Measurements from ENCODE around the gene GFER.
"Not testable (repeated sequence)": the region's sequence is repeated elsewhere in the genome, so short reads cannot be mapped to it uniquely, and the experiment has no call there.

GFER gene

GRCh38 chr16:1958143-1958491 lies 25.9 kb upstream of the GFER start:
- not testable (repeated sequence) for DNase-seq

- DNase-seq = no peak
Measured at GRCh38 chr16:1958715-1959268, 25.2 kb upstream of the GFER start.

- peak; percentile 91 for DNase-seq
Measured at GRCh38 chr16:1959269-1960039, 24.5 kb upstream of the GFER start, which contains the start of gene NDUFB10. NDUFB10 (plus strand) TSS chr16:1959538; CDS start chr16:1959625, 87 bp downstream.

GRCh38 chr16:1960665-1961630 lies 23.0 kb upstream of the GFER start:
- DNase-seq = peak; percentile 48

GRCh38 chr16:1961651-1962067 lies 22.3 kb upstream of the GFER start:
- DNase-seq = no peak

DNA sequence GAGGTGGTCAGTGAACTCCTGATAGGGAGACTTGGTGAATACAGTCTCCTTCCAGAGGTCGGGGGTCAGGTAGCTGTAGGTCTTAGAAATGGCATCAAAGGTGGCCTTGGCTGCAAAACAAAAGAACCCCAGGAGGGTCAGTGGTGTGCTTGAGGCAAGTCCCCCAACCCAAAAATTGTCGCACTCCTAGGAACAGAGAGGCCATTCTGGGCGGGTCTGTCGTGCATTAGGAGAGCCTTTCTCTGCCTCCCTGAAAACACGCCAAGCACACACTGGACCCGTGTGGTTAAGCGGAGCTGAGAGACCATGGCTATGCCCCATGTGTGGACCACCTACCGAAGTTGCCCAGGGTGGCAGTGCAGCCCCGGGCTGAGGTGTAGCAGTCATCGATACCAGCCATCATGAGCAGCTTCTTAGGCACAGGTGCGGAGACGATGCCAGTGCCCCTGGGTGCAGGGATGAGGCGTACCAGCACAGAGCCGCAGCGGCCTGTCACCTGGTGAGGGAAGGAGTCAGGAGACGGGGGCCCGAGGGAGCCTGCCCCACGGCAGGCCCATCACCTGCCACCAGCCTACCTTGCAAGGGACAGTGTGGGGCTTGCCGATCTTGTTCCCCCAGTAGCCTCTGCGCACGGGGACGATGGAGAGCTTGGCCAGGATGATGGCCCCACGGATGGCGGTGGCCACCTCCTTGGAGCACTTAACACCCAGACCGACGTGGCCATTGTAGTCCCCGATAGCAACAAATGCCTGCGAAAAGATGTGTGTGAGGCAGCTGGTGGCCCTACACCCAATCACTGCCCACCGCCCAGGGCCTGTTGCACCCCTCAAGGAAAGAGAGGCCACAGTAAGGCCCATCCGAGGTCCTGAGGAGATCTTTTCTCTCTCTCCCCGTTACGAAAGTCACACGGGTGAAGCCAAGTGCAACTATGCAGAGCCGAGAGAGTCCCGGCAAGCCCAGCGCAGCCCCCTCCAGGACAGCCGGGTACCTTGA lies 21.5 kb upstream of the GFER start:
- DNase-seq = not testable (repeated sequence)

- DNase-seq = peak; percentile 55
Measured at GRCh38 chr16:1963806-1964505, 20.0 kb upstream of the GFER start.

GRCh38 chr16:1964506-1965395 lies 19.2 kb upstream of the GFER start, which contains the start of gene RPS2:
RPS2 (minus strand) TSS chr16:1964826; CDS start chr16:1964625, 201 bp downstream.
- DNase-seq = peak; percentile 100

DNA sequence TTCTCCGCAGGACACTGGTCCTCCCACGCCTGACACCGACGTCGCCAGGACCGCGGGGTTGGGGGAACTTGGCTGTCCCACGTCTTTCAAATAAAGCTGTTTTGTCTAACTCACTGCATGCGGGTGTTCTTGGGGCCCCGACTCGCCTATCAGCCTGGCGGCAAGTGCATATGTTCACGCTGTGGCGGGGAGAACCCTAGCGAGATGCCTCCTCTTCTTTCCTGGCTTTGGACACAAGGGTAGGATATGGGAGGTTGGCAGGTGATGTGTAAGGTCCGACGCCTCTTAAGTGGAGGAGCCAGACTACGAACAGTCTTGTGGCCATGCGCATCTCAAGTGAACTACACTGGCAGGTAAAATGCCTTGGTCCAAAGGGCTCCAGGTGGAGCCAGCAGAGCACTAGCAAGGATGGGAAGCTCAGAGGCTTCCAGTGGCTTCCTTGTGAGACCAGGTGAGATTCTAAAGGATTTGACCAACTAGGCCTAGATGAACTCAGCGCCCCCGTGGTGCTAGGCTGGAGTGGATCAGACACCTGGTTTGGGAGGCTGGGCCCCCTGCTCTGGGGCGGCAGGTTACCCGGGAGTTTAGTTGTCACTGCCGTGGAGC lies 18.5 kb upstream of the GFER start:
- no peak for DNase-seq

DNA sequence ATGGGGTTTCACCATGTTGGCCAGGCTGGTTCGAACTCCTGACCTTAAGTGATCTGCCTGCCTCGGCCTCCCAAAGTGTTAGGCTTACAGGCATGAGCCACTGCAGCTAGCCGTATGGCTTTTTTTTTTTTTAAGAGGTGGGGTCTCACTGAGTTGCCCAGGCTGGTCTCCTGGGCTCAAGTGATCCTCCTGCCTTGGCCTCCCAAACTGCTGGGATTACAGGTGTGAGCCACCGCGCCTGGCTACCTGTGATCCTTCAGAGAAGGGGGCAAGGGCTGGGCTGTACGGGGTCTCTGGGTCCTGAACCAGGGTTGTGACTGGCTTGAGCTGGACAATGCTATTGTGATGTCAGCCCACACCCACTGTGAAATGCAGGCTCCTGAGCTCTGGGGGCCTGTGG lies 17.5 kb upstream of the GFER start, which contains the start of gene RNF151:
TSS of gene RNF151 (plus strand) at position 397 of the 400 bp plus-strand sequence. CDS start 26 bp downstream, outside the sequence.
- no peak for DNase-seq

- DNase-seq = no peak
Measured at GRCh38 chr16:1968146-1968953, 15.6 kb upstream of the GFER start.

DNA sequence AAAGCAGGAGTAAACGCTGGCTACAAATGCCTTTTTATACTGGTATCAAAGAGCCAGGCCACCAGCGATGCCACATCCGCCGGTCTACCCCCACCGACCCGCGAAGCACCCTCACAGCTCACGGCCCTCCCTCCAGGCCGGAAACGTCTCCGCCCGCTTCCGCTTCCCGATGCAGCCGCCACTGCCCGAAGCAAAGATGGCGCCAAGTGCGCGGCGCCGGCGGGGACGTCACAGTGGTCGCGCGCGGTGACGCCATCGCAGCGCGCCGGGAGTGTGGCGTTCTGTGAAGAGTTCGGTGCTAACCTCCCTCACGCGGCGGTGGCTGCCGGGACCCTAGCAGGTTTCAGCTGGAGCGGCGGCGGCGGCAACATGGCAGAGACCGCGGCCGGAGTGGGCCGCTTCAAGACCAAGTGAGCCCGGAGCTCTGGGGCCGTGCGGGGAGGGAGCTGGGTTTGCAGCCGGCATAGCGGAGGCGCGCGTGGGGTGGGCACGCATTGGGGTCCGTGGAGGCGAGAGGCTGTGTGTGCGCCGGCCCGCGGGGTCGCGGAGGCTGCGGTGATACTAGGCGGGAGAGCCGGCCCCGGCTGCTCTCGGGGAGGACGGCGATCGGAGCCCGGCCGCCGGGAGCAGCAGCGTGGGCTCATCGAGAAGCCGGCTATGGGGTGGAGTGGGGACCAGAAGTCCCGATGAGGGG lies 12.1 kb upstream of the GFER start, which contains the start of gene TBL3:
TSS of gene TBL3 (plus strand) at position 258 of the 694 bp plus-strand sequence. CDS start at position 370, 112 bp downstream.
- DNase-seq = peak; percentile 97

DNA sequence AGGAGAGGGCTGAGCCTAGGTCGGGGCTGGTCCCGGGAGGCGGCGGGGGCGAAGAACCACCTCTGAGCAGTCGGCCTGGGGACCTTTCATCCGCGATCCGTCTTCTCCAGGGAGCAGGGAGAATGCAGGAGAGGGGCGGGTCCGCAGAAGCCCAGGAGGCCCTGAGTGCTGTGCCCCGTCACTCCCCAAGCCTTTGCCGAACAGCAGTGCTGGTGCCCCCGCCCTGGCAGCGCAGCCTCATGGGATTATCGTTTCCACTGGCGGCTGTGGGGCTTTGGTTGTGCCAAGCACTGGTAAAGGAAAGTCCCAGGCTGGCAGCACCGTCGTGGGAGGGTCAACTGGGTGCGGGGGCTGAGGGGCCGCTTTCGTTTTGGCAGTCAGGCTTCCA lies 11.5 kb upstream of the GFER start:
- DNase-seq = no peak

DNA sequence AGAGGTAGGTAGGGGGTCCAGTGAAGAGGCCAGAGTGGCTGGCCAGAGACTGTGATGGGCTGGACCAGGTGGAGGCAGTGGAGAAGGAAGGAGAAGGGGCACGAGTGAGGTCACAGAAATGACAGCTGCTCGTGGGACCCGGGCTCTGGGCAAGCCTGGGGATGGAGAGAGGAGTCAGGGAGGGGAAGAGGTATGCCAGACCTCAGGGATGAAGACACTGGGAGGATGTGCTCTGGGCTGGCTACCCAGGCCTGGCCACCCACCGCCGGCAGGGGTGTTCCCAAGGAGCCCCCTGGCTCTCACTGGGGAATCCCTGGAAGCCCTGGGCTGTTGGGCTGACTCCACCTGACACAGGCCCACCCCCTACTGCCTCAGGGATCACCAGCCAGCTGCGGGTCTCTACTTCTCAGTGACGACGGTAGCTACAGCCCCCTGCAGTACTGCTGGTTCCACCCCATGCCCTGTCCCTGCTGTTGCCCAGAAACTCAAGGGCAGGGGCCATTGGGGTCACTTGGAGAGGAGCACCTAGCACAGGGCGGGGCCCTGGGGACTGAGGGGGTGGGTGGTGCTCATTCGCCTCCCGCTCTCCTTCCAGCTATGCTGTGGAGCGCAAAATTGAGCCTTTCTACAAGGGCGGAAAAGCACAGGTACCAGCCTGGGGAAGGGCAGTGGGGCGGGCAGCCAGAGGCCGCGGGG lies 10.4 kb upstream of the GFER start:
- DNase-seq = no peak

GRCh38 chr16:1974157-1975070 lies 9.6 kb upstream of the GFER start:
- no peak for DNase-seq
